Ishikawa (cell line): ENCODE measurements around the gene DCP1B.

Experiments used
- CEBPB ChIP-seq: IDR thresholded peaks from 2 replicates; pipeline ENCODE4 v1.6.1; 2012
- CREB1 ChIP-seq: IDR thresholded peaks from 2 replicates; pipeline ENCODE4 v1.6.1; 2012; ENCODE audit warnings: low read depth
- EGR1 ChIP-seq: IDR thresholded peaks from 2 replicates; pipeline ENCODE4 v1.6.1; 2012
- EP300 ChIP-seq: IDR thresholded peaks from 2 replicates; pipeline ENCODE4 v1.6.1; 2012; ENCODE audit warnings: borderline replicate concordance
- FOXM1 ChIP-seq: IDR thresholded peaks from 2 replicates; pipeline ENCODE4 v1.6.1; 2012; ENCODE audit warnings: low read depth, borderline replicate concordance
- NFIC ChIP-seq: IDR thresholded peaks from 2 replicates; pipeline ENCODE4 v1.6.1; 2012
- RAD21 ChIP-seq: IDR thresholded peaks from 2 replicates; pipeline ENCODE4 v1.6.1; 2012; ENCODE audit warnings: low read depth
- TAF1 ChIP-seq: IDR thresholded peaks from 2 replicates; pipeline ENCODE4 v1.6.1; 2012; ENCODE audit warnings: low read depth, mild to moderate bottlenecking
- TCF12 ChIP-seq: IDR thresholded peaks from 2 replicates; pipeline ENCODE4 v1.6.1; 2012; ENCODE audit warnings: low read depth
- TEAD4 ChIP-seq: IDR thresholded peaks from 2 replicates; pipeline ENCODE4 v1.6.1; 2012
- YY1 ChIP-seq: IDR thresholded peaks from 2 replicates; pipeline ENCODE4 v1.6.1; 2012; ENCODE audit warnings: low read depth
- ZBTB7A ChIP-seq: IDR thresholded peaks from 2 replicates; pipeline ENCODE4 v1.6.1; 2012; ENCODE audit warnings: low read depth
- TF ChIP-seq, protein P1 (sequence below): IDR thresholded peaks from 2 replicates; pipeline ENCODE4 v1.6.1; 2012
- TF ChIP-seq, protein P2 (sequence below): IDR thresholded peaks from 2 replicates; pipeline ENCODE4 v1.6.1; 2012
- TF ChIP-seq, protein P3 (sequence below): IDR thresholded peaks from 2 replicates; pipeline ENCODE4 v1.6.1; 2012; ENCODE audit warnings: low read depth, mild to moderate bottlenecking

The DCP1B gene

DNA sequence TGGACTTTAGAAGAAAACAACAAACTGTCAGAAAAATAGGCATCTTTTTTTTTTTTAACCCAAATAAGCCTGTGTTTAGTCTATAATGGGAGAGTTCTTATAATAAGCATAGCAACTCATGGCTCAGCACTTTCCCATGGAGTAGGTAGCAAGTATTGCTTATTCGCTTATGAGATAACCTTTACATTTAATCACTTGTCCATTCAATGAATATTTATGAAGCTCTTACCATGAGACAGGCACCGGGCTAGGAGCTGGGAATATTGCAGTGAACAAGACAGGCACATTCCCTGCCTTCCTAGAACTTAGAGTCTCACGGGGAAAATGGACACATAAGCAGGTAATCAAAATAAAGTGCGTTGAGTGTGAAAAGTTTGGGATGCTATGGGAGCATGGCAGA, 10.0 kb upstream of the DCP1B start:
- no peak for TF ChIP-seq EP300
- TF ChIP-seq, protein P1, sequence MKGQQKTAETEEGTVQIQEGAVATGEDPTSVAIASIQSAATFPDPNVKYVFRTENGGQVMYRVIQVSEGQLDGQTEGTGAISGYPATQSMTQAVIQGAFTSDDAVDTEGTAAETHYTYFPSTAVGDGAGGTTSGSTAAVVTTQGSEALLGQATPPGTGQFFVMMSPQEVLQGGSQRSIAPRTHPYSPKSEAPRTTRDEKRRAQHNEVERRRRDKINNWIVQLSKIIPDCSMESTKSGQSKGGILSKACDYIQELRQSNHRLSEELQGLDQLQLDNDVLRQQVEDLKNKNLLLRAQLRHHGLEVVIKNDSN = no peak
- TF ChIP-seq FOXM1 = no peak
- TF ChIP-seq TEAD4 = no peak
- TF ChIP-seq TCF12 = no peak
- TF ChIP-seq NFIC = no peak
- TF ChIP-seq EGR1 = no peak
- TF ChIP-seq TAF1 = no peak
- no peak for TF ChIP-seq YY1
- TF ChIP-seq, protein P2, sequence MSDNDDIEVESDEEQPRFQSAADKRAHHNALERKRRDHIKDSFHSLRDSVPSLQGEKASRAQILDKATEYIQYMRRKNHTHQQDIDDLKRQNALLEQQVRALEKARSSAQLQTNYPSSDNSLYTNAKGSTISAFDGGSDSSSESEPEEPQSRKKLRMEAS = no peak
- TF ChIP-seq CEBPB = no peak
- no peak for TF ChIP-seq RAD21
- no peak for TF ChIP-seq CREB1
- no peak for TF ChIP-seq ZBTB7A
- TF ChIP-seq, protein P3, sequence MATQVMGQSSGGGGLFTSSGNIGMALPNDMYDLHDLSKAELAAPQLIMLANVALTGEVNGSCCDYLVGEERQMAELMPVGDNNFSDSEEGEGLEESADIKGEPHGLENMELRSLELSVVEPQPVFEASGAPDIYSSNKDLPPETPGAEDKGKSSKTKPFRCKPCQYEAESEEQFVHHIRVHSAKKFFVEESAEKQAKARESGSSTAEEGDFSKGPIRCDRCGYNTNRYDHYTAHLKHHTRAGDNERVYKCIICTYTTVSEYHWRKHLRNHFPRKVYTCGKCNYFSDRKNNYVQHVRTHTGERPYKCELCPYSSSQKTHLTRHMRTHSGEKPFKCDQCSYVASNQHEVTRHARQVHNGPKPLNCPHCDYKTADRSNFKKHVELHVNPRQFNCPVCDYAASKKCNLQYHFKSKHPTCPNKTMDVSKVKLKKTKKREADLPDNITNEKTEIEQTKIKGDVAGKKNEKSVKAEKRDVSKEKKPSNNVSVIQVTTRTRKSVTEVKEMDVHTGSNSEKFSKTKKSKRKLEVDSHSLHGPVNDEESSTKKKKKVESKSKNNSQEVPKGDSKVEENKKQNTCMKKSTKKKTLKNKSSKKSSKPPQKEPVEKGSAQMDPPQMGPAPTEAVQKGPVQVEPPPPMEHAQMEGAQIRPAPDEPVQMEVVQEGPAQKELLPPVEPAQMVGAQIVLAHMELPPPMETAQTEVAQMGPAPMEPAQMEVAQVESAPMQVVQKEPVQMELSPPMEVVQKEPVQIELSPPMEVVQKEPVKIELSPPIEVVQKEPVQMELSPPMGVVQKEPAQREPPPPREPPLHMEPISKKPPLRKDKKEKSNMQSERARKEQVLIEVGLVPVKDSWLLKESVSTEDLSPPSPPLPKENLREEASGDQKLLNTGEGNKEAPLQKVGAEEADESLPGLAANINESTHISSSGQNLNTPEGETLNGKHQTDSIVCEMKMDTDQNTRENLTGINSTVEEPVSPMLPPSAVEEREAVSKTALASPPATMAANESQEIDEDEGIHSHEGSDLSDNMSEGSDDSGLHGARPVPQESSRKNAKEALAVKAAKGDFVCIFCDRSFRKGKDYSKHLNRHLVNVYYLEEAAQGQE = no peak

DNA sequence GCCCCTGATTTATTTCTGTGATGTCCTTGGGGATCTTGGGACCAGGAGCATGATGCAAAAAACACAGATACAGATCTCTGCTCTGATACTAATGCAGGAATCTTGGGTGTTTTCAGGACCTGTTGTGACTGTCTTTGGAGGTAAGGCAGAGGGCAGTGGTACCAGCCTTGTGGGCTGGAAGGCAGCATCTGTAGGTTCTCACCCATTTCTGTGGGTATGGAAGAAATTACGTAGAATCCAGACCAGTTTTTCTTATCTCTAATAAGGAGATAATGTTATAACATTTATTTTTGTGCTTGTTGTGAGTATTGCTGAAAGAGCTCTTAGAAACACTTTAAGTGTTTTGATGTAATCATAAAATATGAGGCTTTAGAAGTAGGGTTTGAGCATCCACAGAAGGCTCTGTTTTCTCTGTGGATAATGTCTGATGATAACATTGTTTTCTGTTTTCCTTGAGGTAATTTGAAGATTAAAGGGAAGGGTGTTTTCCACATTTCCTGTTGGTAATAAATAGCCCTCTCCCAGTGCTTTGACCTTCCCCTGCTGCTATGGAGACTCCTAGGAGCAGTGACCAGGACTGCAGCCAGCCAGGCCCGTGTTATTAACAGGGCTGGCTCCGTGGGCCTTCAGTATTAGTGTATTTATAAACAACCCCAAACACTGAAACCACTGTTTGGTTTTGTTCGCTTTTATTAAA, 9.4 kb upstream of the DCP1B start:
- TF ChIP-seq TAF1 (no peak), CEBPB (no peak), TEAD4 (no peak), EGR1 (no peak), FOXM1 (no peak), EP300 (no peak), CREB1 (no peak), NFIC (no peak), YY1 (no peak), ZBTB7A (no peak), TCF12 (no peak), RAD21 (no peak)
- TF ChIP-seq, protein P3 = no peak
- TF ChIP-seq, protein P2 = no peak
- TF ChIP-seq, protein P1 = no peak

DNA sequence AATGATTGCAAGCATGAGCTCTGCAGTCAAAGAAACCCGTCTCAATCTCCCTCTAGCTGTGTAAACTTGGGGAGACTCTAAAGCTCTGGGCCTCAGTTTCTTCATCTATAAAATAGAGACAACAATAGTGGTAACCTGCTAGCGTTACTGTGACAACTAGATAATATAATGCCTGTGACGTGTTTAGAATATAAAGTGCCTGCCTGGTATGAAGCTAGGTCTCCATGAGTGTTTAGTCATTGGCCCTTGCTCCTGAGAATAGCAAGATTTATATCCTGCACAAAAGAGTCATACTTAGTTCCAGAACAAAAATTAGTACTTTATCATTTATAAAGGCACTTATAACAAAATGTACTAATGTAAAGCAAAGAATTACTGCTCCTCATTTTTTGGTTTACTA, 8.8 kb upstream of the DCP1B start:
- TF ChIP-seq CEBPB = no peak
- TF ChIP-seq YY1 = no peak
- TF ChIP-seq TEAD4 = no peak
- TF ChIP-seq, protein P1 = no peak
- no peak for TF ChIP-seq CREB1
- TF ChIP-seq ZBTB7A = no peak
- no peak for TF ChIP-seq TAF1
- TF ChIP-seq FOXM1 = no peak
- TF ChIP-seq EGR1 = no peak
- no peak for TF ChIP-seq RAD21
- no peak for TF ChIP-seq NFIC

DNA sequence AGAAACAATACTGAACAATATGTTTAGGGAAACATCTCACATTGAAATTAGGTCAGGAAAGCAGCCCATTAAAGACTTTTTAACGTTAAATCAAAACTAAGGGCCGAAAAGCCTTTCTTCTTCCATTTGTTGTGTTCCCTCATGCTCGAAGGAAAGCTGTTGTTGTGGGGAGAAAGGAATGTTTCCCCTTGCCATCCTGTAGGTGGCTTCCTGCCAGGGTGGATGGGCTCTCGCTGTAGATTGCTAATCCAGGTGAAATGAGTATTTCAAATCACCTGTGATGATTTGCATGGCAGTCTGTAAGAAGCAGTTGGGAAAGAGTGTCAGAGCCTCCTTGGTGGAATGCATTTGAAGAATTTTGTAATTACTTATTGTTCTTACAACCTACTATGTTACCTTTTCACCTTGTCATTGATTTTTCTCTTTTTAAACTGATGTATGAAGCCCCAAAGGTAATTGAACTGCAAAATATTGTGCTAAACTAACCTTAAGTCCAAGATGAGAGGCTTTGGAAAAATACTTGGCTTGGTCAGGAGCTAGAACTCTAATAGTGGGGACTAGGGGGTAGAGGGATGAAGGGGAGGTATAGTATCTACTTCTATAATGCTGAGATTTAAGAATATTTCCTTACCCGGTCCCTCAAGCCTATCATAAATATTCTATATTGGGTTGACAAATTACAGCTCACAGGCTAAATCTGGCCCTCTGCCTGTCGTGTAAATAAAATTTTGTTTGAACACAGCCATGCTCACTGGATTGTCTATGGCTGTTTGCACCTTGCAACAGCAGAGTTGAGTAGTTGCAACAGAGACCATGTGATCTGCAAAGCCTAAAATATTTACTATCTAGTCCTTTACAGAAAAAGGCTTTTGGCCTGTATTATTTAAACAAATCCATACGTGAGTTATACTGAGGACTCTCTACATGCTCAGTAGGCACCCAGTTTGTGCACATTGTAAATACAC, 7.7 kb upstream of the DCP1B start:
- TF ChIP-seq TCF12 = no peak

DNA sequence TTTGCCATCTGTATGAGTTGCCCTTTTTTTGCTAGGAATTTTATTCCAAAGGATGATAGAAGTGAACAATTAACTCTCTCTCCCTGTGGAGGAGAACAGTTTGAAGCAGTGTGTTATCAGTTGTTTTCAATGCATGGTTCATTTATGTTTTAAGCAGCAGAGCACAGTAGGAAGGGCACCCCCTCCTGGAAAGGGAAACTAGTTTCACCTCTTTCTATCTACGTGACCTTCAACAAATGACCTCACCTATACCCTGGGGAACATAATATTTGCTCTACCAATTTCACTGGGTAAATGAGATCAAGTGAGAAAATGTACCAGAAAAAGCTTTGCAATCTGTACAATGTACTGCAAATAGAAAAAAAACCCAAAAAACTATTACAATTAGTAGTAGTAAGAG, 5.4 kb upstream of the DCP1B start:
- TF ChIP-seq NFIC (no peak), YY1 (no peak), EP300 (no peak), EGR1 (no peak)
